D721Med (cell line): Measurements from ENCODE around the gene DRD4.

ENCODE experiments used
- DNase-seq: peaks from one replicate; pipeline ENCODE4 v3.0.0; 2011; ENCODE audit warnings: low spot score; ENCODE audit not compliant: insufficient read length
- FAIRE-seq: peaks from 2 replicates; lab custom pipeline; 2011; peaks lifted over from hg19 to GRCh38; lab: Jason Lieb, UNC
- CTCF ChIP-seq: IDR thresholded peaks from 2 replicates; pipeline ENCODE4 v1.5.1; 2012; ENCODE audit warnings: mild to moderate bottlenecking, control low read depth; ENCODE audit not compliant: insufficient read depth; ENCODE audit errors: missing control alignments

Gene DRD4

GRCh38 chr11:618856-619627 is 18.0 kb upstream of the DRD4 start:
- no peak for TF ChIP-seq CTCF
- FAIRE-seq, result no peak
- DNase-seq, result no peak

DNA sequence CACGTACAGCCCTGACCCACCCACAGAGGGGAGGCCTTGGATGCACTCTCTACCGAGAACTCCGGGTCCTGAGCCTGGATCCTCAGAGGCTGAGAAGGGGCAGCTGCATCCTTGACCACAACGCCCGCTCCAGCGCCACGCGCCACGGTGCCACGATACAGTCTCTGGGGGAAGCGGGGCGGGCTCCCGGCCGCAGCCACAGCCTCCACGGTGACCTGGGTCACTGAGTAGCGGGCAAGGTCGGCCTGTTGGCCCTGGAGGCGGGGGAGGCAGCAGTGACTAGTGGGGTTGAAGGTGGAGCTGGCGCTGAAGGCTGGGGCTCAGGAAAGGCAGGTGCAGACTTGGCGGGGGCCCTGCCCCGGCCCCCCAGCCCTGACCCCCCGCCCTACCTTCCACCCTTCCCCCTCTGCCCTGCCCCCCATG is 17.4 kb upstream of the DRD4 start:
- TF ChIP-seq CTCF, result no peak
- FAIRE-seq (no peak), DNase-seq (no peak)

GRCh38 chr11:620201-620600 is 16.9 kb upstream of the DRD4 start:
- no peak for TF ChIP-seq CTCF
- DNase-seq (no peak), FAIRE-seq (no peak)

DNA sequence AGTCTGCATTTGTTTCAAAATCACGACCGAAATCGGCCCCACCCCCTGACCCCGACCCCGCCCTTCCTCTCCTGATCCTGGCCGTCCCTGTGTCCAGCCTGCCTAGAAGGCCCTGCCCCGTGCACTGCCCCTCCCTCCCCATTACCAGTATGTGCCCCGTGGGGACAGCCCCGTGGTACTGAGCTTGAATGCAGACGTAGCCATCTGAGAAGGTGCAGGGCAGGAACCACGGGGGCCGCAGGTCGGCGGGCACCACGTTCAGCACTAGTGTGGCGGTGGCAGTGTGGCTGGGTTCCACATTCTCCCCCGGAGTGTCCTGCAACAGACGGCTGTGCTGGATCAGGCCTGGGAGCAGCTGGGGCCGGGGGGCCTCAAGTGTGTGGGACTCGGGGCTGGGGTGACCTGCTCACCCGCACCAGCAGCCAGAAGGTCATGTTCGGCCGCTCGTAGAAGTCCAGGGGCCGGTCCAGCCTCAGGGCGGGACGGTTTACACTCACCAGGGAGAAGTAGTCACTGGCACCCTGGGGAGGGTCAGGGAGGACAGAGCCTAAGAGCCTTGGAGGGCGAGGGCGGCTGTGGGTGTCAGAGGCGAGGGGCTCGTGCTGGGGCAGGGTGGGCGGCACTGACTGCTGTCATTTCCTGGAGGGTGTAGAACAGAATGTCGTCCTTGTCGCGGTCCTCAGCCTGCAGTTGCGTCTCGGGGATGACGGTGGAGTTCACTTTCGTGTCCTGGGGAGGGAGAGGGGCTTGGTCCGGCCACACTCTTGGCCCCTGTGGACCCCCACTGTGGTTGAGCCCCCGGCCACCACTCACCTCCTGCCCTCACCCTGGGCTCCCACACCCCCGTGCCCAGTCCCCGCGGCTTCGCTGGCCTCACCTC is 15.9 kb upstream of the DRD4 start:
- DNase-seq (no peak), FAIRE-seq (no peak)
- no peak for TF ChIP-seq CTCF

DNA sequence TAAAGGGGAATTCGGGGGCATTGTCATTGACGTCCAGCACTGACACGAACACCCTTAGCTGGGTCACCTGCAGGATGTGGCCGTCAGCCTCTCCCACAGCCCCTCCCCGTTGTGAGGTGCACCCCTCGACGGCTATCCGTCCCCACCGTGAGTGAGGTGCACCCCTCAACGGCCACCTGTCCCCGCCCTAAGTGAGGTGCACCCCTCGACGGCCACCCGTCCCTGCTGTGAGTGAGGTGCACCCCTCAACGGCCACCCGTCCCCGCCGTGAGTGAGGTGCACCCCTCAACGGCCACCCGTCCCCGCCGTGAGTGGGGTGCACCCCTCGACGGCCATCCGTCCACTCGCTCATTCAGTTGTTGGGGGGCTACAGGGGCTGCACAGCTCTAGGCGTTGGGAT is 15.2 kb upstream of the DRD4 start:
- DNase-seq, result no peak
- no peak for FAIRE-seq
- TF ChIP-seq CTCF, result no peak

DNA sequence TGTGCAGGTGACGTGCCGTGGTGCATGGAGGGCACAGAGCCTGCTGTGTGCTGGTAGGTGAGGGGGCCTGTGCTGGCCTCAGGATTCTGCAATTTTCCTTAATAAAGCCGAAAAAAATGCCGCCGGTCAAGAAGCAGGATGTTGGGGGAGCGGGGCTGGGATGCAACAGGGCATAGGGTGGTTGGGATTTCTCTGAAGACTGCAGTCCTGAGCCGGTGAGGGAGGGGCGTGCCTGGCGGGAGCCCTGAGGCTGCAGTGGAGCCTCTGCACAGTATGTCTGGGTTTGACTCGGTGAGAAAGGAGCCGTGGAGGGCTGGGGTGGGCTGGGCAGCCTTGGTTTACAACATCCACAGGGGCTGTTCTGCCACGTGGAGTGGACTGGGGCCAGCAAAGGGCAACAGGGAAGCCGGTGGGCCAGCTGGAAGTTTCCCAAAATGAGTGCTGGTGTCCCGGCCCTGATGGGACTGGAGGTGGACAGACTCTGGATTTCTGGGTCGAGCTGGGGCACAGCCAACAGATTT is 13.7 kb upstream of the DRD4 start:
- no peak for TF ChIP-seq CTCF
- FAIRE-seq (no peak), DNase-seq (no peak)
